K562 (cell line): ENCODE measurements around the gene LIN7A.

ENCODE experiments used
- ATF7 ChIP-seq: fragments of 450-650 bp; IDR thresholded peaks from 2 replicates; pipeline ENCODE4 v1.7.1; 2014; ENCODE audit warnings: mild to moderate bottlenecking, moderate library complexity
- CREB1 ChIP-seq, 2 experiments: sonication (generic) in 1 of 2; formaldehyde crosslinking in 1 of 2; IDR thresholded peaks; 2 replicates each; pipeline versions ENCODE4 v1.6.1 to v1.8.0; 2012 to 2022; ENCODE audit warnings: inconsistent platforms in 1 of 2, mild to moderate bottlenecking in 1 of 2, missing genetic modification reagents in 1 of 2, moderate library complexity in 1 of 2
- FOS ChIP-seq: IDR thresholded peaks from 3 replicates; pipeline ENCODE4 v1.6.1; 2011; ENCODE audit not compliant: insufficient read length; ENCODE audit errors: extremely low read depth
- MCM5 ChIP-seq: fragments of 450-650 bp; IDR thresholded peaks from 2 replicates; pipeline ENCODE4 v1.6.1; 2016; ENCODE audit warnings: low read depth
- NR2C2 ChIP-seq, 2 experiments: fragments of 200-800 bp in 1 of 2; sonication (Bioruptor generic) in 1 of 2; sonication (generic) in 1 of 2; formaldehyde crosslinking in 1 of 2; IDR thresholded peaks; 2 replicates each; pipeline versions ENCODE4 v1.6.1 to v1.8.0; 2016 to 2022; ENCODE audit warnings: mild to moderate bottlenecking in 1 of 2, missing compliant biosample characterization in 1 of 2, missing genetic modification characterization in 1 of 2, missing genetic modification reagents in 1 of 2
- ZBTB11 ChIP-seq, 3 experiments: fragments of 200-800 bp in 1 of 3; fragments of 250-450 bp in 1 of 3; fragments of 450-650 bp in 1 of 3; sonication (Bioruptor Pico) in 1 of 3; sonication (Bioruptor generic) in 1 of 3; formaldehyde crosslinking in 1 of 3; IDR thresholded peaks; 2 replicates each; pipeline versions ENCODE4 v1.6.1 to v1.8.0; 2016 to 2022; ENCODE audit warnings: mild to moderate bottlenecking in 2 of 3, missing genetic modification characterization in 2 of 3, missing compliant biosample characterization in 1 of 3, moderate library complexity in 1 of 3
- ZFP1 ChIP-seq: fragments of 450-650 bp; formaldehyde crosslinking; IDR thresholded peaks from 2 replicates; pipeline ENCODE4 v1.4.0; 2020; ENCODE audit warnings: mild to moderate bottlenecking, mixed read lengths
- TF ChIP-seq, protein P1 (sequence below): fragments of 250-450 bp; sonication (Bioruptor Pico); IDR thresholded peaks from 2 replicates; pipeline ENCODE4 v1.9.0; 2021; ENCODE audit warnings: mild to moderate bottlenecking
- TF ChIP-seq, protein P2 (sequence below): fragments of 450-650 bp; formaldehyde crosslinking; IDR thresholded peaks from 2 replicates; pipeline ENCODE4 v1.4.0; 2020; ENCODE audit warnings: mild to moderate bottlenecking, moderate library complexity
- TF ChIP-seq, protein P3 (sequence below), 3 experiments: IDR thresholded peaks in 2 of 3; conservative IDR thresholded peaks in 1 of 3; 2 replicates each; pipeline ENCODE4 v1.5.1; 2011 to 2012; ENCODE audit warnings: low read length in 3 of 3, mild to moderate bottlenecking in 3 of 3, control low read depth in 2 of 3, improper control_type of control experiment in 1 of 3, inconsistent platforms in 1 of 3, low read depth in 1 of 3, mixed read lengths in 1 of 3, moderate library complexity in 1 of 3; ENCODE audit not compliant: insufficient read depth in 2 of 3
- TF ChIP-seq, protein P4 (sequence below): sonication (generic); formaldehyde crosslinking; IDR thresholded peaks from 2 replicates; pipeline ENCODE4 v1.8.0; 2022; ENCODE audit warnings: mild to moderate bottlenecking, missing genetic modification reagents

DNA sequence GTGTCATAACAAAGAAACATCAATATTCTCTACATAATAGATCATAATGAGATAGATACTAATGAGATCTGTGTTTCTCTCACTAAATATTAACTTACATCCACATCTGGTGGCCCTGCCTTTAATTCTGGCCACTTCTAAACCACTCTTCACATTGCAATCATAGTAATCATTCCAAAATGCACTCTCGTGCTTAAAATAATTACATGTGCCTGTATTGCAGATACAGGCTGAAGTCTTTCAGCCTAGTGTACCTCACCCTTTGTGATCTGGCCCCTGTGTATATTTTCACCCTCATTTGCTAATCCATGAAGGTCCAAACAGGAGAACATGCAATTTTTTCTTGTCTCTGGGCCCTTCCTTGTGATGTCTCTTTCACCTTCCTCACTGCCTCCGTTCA, 108.0 kb downstream of the LIN7A start:
- TF ChIP-seq ZBTB11 (CRISPR knock-in tag; IDR thresholded peaks at IDR 0.05) (no peak), NR2C2 (CRISPR knock-in tag; IDR thresholded peaks at IDR 0.05) (no peak), NR2C2 (tag; IDR thresholded peaks at IDR 0.05) (no peak), MCM5 (no peak), FOS (no peak), CREB1 (IDR thresholded peaks at IDR 0.05) (no peak), CREB1 (CRISPR knock-in tag; IDR thresholded peaks at IDR 0.05) (no peak), ZFP1 (CRISPR knock-in tag) (no peak), ATF7 (no peak)
- TF ChIP-seq, protein P1, sequence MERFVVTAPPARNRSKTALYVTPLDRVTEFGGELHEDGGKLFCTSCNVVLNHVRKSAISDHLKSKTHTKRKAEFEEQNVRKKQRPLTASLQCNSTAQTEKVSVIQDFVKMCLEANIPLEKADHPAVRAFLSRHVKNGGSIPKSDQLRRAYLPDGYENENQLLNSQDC (CRISPR knock-in tag), result no peak
- TF ChIP-seq, protein P2, sequence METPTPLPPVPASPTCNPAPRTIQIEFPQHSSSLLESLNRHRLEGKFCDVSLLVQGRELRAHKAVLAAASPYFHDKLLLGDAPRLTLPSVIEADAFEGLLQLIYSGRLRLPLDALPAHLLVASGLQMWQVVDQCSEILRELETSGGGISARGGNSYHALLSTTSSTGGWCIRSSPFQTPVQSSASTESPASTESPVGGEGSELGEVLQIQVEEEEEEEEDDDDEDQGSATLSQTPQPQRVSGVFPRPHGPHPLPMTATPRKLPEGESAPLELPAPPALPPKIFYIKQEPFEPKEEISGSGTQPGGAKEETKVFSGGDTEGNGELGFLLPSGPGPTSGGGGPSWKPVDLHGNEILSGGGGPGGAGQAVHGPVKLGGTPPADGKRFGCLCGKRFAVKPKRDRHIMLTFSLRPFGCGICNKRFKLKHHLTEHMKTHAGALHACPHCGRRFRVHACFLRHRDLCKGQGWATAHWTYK (CRISPR knock-in tag), result no peak
- TF ChIP-seq, protein P3, sequence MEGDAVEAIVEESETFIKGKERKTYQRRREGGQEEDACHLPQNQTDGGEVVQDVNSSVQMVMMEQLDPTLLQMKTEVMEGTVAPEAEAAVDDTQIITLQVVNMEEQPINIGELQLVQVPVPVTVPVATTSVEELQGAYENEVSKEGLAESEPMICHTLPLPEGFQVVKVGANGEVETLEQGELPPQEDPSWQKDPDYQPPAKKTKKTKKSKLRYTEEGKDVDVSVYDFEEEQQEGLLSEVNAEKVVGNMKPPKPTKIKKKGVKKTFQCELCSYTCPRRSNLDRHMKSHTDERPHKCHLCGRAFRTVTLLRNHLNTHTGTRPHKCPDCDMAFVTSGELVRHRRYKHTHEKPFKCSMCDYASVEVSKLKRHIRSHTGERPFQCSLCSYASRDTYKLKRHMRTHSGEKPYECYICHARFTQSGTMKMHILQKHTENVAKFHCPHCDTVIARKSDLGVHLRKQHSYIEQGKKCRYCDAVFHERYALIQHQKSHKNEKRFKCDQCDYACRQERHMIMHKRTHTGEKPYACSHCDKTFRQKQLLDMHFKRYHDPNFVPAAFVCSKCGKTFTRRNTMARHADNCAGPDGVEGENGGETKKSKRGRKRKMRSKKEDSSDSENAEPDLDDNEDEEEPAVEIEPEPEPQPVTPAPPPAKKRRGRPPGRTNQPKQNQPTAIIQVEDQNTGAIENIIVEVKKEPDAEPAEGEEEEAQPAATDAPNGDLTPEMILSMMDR (IDR thresholded peaks at IDR 0.05 in 2 of 3, conservative IDR thresholded peaks at IDR 0.05 in 1 of 3; ENCODE audit: insufficient read depth in 2 of 3, low read depth in 1 of 3, low read length in 3 of 3), result no peak
- TF ChIP-seq, protein P4, sequence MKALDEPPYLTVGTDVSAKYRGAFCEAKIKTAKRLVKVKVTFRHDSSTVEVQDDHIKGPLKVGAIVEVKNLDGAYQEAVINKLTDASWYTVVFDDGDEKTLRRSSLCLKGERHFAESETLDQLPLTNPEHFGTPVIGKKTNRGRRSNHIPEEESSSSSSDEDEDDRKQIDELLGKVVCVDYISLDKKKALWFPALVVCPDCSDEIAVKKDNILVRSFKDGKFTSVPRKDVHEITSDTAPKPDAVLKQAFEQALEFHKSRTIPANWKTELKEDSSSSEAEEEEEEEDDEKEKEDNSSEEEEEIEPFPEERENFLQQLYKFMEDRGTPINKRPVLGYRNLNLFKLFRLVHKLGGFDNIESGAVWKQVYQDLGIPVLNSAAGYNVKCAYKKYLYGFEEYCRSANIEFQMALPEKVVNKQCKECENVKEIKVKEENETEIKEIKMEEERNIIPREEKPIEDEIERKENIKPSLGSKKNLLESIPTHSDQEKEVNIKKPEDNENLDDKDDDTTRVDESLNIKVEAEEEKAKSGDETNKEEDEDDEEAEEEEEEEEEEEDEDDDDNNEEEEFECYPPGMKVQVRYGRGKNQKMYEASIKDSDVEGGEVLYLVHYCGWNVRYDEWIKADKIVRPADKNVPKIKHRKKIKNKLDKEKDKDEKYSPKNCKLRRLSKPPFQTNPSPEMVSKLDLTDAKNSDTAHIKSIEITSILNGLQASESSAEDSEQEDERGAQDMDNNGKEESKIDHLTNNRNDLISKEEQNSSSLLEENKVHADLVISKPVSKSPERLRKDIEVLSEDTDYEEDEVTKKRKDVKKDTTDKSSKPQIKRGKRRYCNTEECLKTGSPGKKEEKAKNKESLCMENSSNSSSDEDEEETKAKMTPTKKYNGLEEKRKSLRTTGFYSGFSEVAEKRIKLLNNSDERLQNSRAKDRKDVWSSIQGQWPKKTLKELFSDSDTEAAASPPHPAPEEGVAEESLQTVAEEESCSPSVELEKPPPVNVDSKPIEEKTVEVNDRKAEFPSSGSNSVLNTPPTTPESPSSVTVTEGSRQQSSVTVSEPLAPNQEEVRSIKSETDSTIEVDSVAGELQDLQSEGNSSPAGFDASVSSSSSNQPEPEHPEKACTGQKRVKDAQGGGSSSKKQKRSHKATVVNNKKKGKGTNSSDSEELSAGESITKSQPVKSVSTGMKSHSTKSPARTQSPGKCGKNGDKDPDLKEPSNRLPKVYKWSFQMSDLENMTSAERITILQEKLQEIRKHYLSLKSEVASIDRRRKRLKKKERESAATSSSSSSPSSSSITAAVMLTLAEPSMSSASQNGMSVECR (CRISPR knock-in tag), result no peak
